Neuron (in vitro differentiated cells): ENCODE results near the gene CMTM1.

Experiments used
- H2AFZ ChIP-seq: one replicate; pipeline ENCODE4 v1.6.1; 2013; ENCODE audit warnings: low read depth, mild to moderate bottlenecking, inconsistent platforms, low read length, moderate library complexity
- H3K27me3 ChIP-seq: one replicate; pipeline ENCODE4 v1.6.1; 2013; ENCODE audit warnings: low read length; ENCODE audit not compliant: insufficient read depth
- H3K36me3 ChIP-seq: one replicate; pipeline ENCODE4 v1.6.1; 2013; ENCODE audit warnings: low read length; ENCODE audit not compliant: insufficient read depth
- H3K4me1 ChIP-seq: one replicate; pipeline ENCODE4 v1.6.1; 2013; ENCODE audit warnings: low read length; ENCODE audit not compliant: insufficient read depth
- H3K4me3 ChIP-seq: 2 replicates; pipeline ENCODE4 v1.5.1; 2013; ENCODE audit warnings: mild to moderate bottlenecking, low read length, moderate library complexity
- H3K9me3 ChIP-seq: one replicate; pipeline ENCODE4 v1.6.1; 2013; ENCODE audit warnings: low read length

CMTM1 gene

GRCh38 chr16:66524601-66525164 is 41.6 kb upstream of the CMTM1 start:
- no peak overlapping the region for H3K4me3 ChIP-seq
- H3K9me3 ChIP-seq, result no peaks in the 10 kb centered on the region
- H3K27me3 ChIP-seq, result no peaks in the 10 kb centered on the region
- H3K4me1 ChIP-seq, result no peaks in the 10 kb centered on the region
- H2AFZ ChIP-seq, result no peak overlapping the region
- peaks cover 44% of the 10 kb centered on the region for H3K36me3 ChIP-seq

- no peak overlapping the region for H2AFZ ChIP-seq
- no peaks in the 10 kb centered on the region for H3K4me1 ChIP-seq
- H3K36me3 ChIP-seq, result peaks cover 52% of the 10 kb centered on the region
- H3K27me3 ChIP-seq, result no peaks in the 10 kb centered on the region
- no peaks in the 10 kb centered on the region for H3K9me3 ChIP-seq
- H3K4me3 ChIP-seq, result no peak overlapping the region
Measured at GRCh38 chr16:66525396-66526180, 40.7 kb upstream of the CMTM1 start.

DNA sequence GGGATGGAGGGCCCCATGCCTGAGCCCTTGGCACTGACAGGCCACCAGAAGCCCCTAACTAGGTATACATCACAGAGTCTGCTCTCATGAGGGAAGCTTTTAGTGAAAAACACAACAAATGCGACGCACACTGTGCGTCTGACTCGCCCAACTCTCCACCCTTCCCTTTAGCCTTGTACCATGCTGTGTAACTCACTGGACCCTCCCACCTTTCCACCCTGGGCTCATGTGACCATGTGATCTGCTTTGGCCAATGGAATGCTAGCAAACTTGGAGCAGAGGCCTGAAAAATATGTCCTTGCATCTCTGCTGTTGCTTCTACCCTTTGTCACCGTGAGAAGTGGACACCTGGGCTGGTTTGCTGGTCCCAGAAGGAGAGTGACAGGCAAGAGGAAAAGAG is 37.9 kb upstream of the CMTM1 start:
- no peaks in the 10 kb centered on the region for H3K9me3 ChIP-seq
- H3K27me3 ChIP-seq, result no peaks in the 10 kb centered on the region
- peaks cover 58% of the 10 kb centered on the region for H3K36me3 ChIP-seq
- no peak overlapping the region for H3K4me3 ChIP-seq
- no peaks in the 10 kb centered on the region for H3K4me1 ChIP-seq
- no peak overlapping the region for H2AFZ ChIP-seq

GRCh38 chr16:66529475-66529874 is 36.8 kb upstream of the CMTM1 start:
- H3K4me1 ChIP-seq, result no peaks in the 10 kb centered on the region
- peaks cover 62% of the 10 kb centered on the region for H3K36me3 ChIP-seq
- no peaks in the 10 kb centered on the region for H3K27me3 ChIP-seq
- H3K9me3 ChIP-seq, result no peaks in the 10 kb centered on the region
- no peak overlapping the region for H3K4me3 ChIP-seq
- no peak overlapping the region for H2AFZ ChIP-seq

DNA sequence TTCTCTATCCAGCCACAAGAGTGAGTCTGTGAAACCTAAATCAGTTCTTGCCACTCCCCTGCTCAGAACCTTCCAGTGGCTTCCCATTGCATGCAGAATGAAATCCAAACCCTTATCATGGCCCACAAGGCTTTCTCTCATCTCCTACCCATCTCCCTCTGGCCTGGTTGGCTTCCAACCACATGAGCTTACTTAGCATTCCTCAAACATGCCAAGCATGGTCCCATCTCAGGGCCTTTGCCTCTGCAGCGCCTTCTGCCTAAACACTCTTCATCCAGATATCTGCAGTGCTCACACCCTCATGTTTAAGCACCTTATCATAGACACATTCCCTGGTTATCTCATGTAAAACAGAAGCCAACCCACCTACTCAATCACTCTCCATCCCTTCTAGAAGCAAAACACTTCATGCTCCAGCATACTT is 31.9 kb upstream of the CMTM1 start:
- no peak overlapping the region for H3K4me3 ChIP-seq
- H3K4me1 ChIP-seq, result no peaks in the 10 kb centered on the region
- no peak overlapping the region for H2AFZ ChIP-seq
- H3K9me3 ChIP-seq, result no peaks in the 10 kb centered on the region
- no peaks in the 10 kb centered on the region for H3K27me3 ChIP-seq
- H3K36me3 ChIP-seq, result peaks cover 39% of the 10 kb centered on the region

DNA sequence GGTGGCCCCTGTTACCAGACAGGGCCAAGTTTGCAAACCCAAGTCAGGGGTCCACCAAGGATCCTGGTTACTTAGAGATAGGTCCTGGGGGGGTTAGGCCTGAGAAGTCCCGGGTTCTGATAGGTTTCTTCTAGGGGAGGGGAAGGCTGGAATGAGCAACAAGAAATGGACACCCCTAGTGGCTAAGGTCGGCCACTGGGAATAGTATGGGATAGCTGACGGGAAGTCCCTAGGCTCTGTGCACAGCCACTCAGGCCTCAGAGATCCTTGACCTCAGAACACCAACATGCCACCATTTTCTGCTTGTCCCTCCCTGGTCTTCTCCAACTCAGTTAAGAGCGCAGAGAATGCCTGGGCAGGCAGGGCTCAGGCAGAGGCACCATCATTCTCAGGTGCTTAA is 29.7 kb upstream of the CMTM1 start:
- Histone ChIP-seq H3K27me3 (no peaks in the 10 kb centered on the region), H3K9me3 (no peaks in the 10 kb centered on the region), H2AFZ (no peak overlapping the region), H3K4me1 (no peaks in the 10 kb centered on the region), H3K4me3 (no peak overlapping the region), H3K36me3 (peaks cover 26% of the 10 kb centered on the region)

DNA sequence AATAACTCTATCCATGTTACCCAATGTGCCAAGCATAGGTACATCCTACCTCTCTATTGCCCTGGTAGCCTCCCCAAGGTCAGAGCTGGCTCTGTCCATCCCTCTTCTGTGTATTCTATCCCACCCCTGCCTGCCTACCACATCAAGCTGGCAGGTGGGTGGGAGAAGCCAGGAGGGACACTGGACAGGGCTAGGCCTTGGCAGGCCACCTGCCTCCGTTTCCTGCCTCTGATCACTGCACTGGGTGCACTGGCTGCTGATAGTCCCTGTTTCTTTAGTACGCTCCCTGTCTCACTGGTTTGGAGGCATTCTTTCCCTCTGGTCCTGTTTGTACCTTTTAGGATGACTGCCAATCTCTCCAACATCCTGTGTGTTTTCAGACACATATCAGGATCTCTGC is 29.0 kb upstream of the CMTM1 start:
- Histone ChIP-seq H3K27me3 (no peaks in the 10 kb centered on the region), H3K9me3 (no peaks in the 10 kb centered on the region), H3K4me1 (no peaks in the 10 kb centered on the region), H3K36me3 (peaks cover 25% of the 10 kb centered on the region), H3K4me3 (no peak overlapping the region), H2AFZ (no peak overlapping the region)

DNA sequence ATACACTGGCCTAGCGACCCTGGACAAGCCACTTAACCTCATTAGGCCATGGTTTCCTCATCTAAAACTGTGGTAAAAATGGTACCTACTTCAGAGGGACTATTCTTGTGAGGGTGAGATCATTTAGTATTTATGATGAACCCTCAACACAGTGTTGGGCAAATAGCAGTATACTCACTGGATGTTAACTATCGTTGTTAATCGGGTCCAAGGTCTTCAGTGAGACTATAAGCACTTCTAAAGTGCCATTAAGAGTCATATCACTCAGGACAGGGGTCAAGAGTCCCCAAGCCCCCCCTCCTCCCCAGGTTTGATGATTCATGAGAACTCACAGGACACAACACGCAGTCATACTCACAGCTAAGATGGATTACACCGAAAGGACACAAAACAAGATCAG is 27.3 kb upstream of the CMTM1 start:
- Histone ChIP-seq H3K4me1 (no peaks in the 10 kb centered on the region), H3K9me3 (no peaks in the 10 kb centered on the region), H3K36me3 (peaks cover 25% of the 10 kb centered on the region), H3K27me3 (no peaks in the 10 kb centered on the region), H2AFZ (no peak overlapping the region), H3K4me3 (no peak overlapping the region)

DNA sequence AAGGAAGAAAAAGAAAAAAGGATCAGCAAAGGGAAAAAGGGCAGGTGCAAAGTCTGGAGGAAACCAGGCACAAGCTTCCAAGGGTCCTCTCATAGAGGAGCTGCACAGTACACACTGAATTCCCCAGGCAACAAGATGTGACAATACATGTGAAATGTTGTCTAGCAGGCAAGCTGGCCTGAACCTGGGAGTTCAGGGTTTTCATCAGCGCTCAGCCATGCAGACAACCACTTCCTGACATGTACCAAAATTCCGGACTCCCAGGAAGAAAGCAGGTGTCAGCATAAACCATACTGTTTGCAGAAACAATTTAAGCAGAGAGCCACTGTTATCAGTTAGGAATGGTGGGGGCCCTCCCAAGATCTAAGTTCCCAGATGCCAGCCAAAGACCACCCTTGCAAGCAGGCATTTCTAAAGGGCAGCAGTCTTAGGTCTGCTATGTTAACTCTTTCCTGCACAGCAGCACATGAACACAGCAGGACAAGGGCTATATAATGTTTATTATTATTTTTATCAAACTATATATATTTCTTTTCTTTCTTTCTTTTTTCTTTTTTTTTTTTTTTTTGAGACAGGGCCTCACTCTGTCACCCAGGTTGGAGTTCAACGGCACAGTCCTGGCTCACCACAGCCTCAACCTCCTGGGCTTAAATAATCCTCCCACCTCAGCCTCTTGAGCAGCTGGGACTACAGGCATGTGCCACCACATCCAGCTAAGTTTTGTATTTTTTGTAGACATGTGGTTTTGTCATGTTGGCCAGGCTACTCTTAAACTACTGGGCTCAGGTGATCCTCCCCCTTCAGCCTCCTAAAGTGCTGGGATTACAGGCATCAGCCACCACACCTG is 26.4 kb upstream of the CMTM1 start:
- peaks cover 19% of the 10 kb centered on the region for H3K36me3 ChIP-seq
- H3K9me3 ChIP-seq, result no peaks in the 10 kb centered on the region
- H2AFZ ChIP-seq, result no peak overlapping the region
- no peaks in the 10 kb centered on the region for H3K27me3 ChIP-seq
- no peak overlapping the region for H3K4me3 ChIP-seq
- H3K4me1 ChIP-seq, result no peaks in the 10 kb centered on the region

DNA sequence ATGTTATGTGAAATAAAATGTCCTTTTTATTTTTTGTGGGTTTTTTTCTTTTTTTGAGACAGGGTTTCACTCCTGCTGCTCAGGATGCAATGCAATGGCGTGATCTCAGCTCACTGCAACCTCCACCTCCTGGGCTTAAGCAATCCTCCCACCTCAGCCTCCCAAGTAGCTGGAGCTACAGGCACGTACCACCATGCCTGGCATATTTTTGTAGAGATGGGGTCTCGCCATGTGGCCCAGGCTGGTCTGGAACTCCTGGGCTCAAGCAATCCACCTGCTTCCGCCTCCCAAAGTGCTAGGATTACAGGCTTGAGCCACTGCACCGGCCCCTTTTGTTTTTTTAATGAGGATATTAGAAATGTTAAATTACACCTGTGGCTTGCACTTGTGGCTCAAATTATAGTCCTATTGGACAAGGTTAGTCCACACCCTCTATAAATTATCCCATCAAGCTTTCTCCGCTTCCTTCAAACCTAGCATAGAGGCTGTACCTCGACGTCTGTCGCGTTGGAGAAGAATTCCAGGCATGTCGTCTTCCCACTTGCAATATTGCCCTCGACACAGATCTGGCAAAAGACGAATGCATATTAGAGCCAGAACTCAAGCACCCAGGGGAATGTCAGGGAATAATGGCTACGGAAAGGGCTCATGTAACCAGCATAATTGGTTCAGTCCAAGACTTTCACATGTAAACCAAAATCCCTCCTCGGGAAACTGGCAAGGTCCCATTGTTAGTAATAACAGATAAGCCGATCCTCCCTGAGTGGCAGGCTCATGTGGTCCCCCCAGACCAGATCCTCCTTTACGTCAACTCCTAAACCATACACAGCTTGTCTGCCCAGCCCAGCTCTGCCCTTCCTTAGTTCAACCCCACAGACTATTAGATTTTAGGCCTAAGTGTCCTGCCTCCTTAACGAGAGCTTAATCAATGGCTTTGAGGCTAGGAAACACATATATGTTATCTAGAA is 24.6 kb upstream of the CMTM1 start:
- Histone ChIP-seq H3K4me1 (no peaks in the 10 kb centered on the region), H3K27me3 (no peaks in the 10 kb centered on the region), H3K36me3 (peaks cover 19% of the 10 kb centered on the region), H3K4me3 (no peak overlapping the region), H2AFZ (no peak overlapping the region), H3K9me3 (no peaks in the 10 kb centered on the region)

DNA sequence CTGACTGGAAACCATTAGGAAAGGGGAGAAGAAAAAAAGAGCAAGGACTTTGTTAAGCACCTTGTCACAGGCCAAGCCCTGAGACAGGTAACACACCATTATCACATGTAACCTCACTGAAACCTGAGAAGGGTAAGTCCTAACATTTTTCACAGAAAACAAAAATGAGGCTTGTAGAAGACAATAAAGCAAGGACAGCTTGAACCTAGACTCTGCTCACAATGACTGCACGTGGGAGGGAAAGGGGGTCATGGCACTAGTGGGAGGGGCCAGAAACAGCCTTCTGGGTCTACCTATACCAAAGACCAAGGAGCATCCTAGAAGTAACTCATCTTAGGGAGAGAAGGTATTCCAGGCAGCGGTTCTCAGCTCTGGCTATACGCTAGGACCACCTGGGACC is 23.8 kb upstream of the CMTM1 start:
- peaks cover 13% of the 10 kb centered on the region for H3K36me3 ChIP-seq
- no peaks in the 10 kb centered on the region for H3K4me1 ChIP-seq
- H2AFZ ChIP-seq, result no peak overlapping the region
- H3K27me3 ChIP-seq, result no peaks in the 10 kb centered on the region
- H3K4me3 ChIP-seq, result no peak overlapping the region
- no peaks in the 10 kb centered on the region for H3K9me3 ChIP-seq

DNA sequence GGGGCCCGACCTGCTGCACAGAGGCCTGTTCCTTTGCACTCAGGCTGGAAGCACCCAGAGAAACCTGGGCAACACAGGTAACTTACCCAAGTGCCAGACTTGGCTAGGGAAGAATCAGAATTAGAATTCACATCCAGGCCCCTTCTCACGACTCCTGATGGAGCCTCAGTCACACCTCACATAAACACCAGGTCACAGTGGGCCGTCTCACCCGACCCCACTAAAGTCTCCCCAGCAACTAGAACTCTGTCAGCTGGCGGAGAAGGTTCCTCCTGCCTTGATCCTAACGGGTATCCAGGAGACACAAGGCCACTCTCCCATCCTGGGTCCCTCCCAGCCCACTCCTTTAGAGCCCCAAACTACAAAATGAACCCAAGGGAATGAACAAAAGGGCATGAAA is 22.7 kb upstream of the CMTM1 start:
- Histone ChIP-seq H3K9me3 (no peaks in the 10 kb centered on the region), H3K27me3 (no peaks in the 10 kb centered on the region), H3K36me3 (peaks cover 7% of the 10 kb centered on the region), H3K4me1 (no peaks in the 10 kb centered on the region), H2AFZ (no peak overlapping the region), H3K4me3 (no peak overlapping the region)
